GM18907 (cell line): ENCODE measurements around the gene KLB.
"Not testable (repeated sequence)": the region's sequence is repeated elsewhere in the genome, so short reads cannot be mapped to it uniquely, and the experiment has no call there.

Experiments used
- ATAC-seq: cut with Tn5 transposase; IDR thresholded peaks from one replicate; pipeline ENCODE4 v1.9.1; 2021; ENCODE audit warnings: mild to moderate bottlenecking, moderate library complexity; ENCODE audit not compliant: unreplicated experiment

Gene KLB

DNA sequence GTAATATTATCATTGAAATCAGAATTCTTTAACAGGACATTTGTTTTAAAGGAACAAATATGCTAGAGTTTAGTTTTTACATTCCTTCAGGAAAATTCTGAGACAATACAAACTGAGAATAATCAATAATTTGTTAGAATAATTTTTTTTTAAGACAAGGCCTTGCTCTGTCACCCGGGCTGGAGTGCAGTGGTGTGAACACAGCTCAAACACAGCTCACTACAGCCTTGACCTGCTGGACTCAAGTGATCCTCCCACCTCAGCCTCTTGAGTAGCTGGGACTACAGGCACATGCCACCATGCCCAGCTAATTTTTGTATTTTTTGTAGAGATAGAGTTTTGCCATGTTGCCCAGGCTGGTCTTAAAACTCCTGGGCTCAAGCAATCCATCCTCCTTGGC lies 18.6 kb downstream of the KLB start:
- not testable (repeated sequence) for ATAC-seq

GRCh38 chr4:39426728-39427127 lies 20.0 kb downstream of the KLB start:
- ATAC-seq: no peak

GRCh38 chr4:39427520-39428114 lies 20.9 kb downstream of the KLB start:
- no peak for ATAC-seq

DNA sequence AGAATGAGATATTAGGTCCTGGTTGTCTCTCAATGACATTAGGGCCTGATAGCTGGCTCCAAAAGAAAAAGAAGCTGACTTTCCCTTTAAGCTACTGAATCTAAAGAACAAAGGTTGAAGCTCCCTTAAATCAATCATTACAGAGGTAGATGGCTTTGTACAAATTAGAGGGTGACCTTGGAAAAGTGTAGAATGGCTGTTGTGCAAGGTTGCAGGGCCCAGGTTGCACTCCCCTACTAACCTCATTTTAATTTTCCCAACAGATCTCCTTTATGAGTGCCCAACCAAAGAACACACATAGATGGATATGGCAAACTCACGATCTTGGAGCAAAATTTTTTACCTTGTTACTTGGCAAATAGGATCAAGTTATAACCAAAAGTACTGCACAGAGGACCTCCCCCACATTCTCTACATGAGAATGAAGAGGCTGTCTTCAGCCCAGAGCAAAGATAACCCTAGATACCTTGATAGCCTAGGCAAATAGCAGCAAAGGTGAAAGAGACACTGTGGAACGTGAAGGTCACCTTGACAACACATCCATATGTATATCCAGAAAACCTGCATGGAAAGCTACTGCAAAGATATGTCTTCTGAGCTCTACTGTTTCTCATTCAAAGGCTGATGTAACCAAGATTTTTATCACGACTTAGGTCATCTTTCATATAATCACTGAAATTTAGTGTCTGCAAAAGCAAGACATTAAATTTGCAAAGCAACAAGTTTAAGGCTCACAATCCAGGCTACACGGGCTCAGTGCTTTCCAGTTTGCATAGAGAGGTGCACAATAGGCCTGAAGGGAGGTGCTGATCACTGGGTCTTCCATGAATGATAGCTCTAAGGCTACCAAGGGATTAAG lies 23.0 kb downstream of the KLB start:
- no peak for ATAC-seq

DNA sequence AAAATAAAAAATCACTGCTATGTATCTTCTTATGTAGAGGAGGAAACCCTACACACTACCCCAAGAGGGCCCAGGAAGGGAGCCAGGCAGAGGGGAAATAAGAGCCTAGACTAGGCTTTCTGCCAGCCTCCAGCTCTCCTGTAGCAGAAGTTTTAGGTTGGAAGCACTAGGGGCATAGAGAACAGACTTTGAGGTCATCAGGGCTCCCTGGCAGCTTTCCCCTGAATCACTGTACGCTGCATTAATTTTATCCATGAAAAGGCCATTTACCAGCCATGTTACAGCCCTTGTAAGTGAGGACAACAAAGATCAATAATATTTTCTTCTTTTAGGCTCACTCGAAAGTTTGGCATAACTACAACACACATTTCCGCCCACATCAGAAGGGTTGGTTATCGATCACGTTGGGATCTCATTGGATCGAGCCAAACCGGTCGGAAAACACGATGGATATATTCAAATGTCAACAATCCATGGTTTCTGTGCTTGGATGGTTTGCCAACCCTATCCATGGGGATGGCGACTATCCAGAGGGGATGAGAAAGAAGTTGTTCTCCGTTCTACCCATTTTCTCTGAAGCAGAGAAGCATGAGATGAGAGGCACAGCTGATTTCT lies 27.3 kb downstream of the KLB start:
- no peak for ATAC-seq

- no peak for ATAC-seq
These were observed 29.2 kb downstream of the KLB start for GRCh38 chr4:39435659-39436563.

DNA sequence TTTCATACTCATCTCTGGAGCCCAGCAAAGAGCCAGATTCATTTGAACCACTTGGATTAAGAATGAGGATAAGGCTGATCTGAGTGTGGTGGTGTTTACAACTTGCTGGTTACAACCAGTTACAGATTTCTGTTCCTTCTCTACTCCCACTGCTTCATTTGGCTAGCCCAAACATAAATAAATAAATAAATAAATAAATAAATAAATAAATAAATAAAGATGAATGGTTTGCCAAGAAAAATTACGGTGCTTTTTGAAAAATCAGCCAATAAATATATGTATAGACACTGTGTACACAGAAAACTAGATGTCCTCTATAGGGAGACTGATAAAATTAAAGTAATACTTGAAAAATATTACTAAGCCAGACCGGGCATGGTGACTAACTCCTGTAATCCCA lies 34.9 kb downstream of the KLB start:
- no peak for ATAC-seq

DNA sequence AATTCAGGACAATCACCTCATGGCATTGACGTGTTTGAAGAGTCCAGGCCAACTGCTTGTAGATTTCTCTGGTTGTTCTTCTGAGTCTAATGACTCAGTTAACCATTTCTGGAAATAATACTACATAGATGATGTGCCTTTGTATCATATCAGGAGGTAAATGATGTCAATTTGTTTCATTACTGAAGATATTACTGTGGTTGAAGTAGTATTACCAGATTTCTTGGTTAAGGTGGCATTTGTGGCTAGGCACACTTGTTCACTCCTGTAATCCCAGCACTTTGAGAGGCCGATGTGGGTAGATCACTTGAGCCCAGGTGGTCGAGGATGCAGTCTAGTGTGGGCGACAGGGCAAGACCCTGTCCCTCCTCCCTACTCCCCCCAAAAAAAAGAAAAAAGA lies 36.3 kb downstream of the KLB start:
- no peak for ATAC-seq

DNA sequence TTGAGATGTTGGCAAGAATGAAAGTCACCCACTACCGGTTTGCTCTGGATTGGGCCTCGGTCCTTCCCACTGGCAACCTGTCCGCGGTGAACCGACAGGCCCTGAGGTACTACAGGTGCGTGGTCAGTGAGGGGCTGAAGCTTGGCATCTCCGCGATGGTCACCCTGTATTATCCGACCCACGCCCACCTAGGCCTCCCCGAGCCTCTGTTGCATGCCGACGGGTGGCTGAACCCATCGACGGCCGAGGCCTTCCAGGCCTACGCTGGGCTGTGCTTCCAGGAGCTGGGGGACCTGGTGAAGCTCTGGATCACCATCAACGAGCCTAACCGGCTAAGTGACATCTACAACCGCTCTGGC lies 39.7 kb downstream of the KLB start:
- no peak for ATAC-seq

- ATAC-seq: peak; percentile 86
These were observed 40.3 kb downstream of the KLB start for GRCh38 chr4:39446842-39447573.

GRCh38 chr4:39450618-39451017 lies 43.9 kb downstream of the KLB start:
- no peak for ATAC-seq

DNA sequence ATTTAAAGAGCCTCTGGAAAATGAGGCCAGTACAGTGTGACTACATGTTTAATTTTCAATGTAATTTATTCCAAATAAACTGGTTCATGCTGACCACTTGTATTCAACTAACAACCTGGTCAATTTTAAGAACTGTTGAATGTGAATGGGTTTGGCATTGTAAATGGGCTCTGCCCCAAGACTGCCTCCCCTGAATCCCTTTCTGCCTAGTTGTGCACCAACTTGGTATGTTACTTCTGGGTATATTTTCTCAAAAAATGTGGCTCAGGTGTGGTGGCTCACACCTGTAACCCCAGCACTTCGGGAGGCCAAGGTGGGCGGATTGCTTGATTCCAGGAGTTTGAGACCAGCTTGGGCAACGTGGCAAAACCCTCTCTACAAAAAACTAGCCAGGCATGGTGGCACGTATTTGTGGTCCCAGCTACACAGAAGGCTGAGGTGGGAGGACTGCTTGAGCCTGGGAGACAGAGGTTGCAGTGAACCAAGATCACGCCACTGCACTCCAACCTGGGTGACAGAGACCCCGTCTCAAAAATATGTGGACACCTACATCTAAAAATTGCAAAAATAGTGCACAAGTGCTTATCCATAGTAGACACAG lies 44.8 kb downstream of the KLB start:
- no peak for ATAC-seq

DNA sequence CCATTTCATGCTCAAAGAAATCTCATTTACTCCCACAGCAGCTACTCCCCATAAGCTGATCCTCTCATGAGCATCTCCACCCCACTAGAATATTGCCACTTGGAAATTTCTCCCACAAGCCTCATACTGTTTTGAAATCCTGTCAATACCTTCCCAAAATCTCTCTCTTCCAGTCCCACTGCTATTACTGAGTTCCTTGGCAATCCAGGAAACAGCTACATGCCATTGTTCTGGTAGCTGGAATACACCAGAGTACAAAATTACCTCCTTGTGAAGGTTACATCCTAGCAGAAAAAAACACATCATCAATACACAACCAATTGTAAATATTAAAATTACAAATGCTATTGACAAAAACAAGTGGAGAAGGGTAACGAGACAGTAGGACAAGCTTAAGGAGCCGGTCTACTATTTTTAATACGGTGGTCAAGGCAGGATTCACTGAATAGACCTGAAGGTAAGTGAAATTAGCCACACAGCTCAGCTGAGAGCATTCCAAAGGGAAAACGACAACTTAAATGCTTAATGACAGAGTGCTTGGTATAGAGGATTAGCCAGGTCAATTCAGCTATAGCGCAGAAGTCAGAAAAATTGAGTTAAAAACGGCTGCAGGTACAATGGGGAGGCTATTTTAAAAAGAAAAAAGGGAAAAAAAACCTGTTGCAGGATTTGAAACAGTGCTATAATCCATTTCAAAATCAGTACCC lies 45.6 kb downstream of the KLB start:
- ATAC-seq: no peak

DNA sequence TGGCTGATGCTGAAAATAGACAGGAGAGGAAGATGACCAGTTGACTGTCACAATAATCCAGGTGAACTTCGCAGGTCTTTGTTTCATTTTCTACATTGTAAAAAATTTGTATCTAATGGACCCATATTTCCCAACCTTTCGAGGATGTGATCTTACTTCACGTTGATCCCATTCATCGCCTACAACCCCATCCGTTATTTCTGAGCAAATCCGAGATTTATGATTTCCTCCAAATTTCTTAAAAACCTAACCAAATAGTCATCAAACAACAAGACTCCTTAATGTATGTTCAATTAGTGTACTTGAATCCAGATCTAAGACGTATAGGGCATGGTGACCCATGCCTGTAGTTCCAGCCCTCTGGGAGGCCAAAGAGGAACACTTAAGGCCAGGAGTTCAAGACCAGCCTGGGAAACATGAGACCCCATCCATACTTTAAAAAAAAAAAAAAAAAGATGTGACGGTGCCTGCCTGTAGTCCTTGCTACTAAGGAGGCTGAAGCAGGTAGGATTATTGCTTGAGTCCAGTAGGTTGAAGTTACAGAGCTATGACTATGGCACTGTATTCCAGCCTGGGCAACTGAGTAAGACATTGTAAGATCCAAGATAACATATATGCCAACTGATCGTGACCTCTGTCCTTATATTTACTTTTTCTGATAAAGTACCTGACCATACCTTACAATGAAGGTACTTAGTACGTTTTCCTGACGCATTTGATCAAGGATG lies 46.3 kb downstream of the KLB start:
- no peak for ATAC-seq

GRCh38 chr4:39453738-39454137 lies 47.0 kb downstream of the KLB start:
- ATAC-seq: no peak

GRCh38 chr4:39455486-39455885 lies 48.8 kb downstream of the KLB start:
- ATAC-seq: no peak

- ATAC-seq: no peak
These were observed 50.4 kb downstream of the KLB start for GRCh38 chr4:39456946-39457763.

DNA sequence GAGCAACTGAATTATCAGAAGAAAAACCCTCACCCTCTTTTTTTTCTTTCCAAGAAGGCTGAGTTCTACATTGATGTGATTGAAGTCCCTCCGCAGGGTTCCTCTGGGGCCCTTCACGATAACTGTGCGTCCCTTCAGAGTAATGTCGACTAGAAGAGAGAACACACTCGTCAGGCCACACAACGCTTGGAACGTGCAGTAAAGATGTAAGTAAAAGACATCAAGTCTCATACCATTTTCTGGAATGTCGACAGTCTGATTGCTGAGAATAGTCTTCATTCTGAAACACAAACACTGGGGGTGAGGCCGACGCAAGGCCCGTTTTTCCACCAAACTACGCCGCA lies 51.4 kb downstream of the KLB start:
- ATAC-seq: peak; percentile 6
